D341Med (cell line): Measurements from ENCODE around the gene TMEM39A.
A peak's percentile ranks its signal among the peaks of the same experiment; 100 is the strongest.

ENCODE experiments used
- DNase-seq: peaks from one replicate; pipeline ENCODE4 v3.0.0; 2012; ENCODE audit warnings: low spot score

TMEM39A gene, protein sequence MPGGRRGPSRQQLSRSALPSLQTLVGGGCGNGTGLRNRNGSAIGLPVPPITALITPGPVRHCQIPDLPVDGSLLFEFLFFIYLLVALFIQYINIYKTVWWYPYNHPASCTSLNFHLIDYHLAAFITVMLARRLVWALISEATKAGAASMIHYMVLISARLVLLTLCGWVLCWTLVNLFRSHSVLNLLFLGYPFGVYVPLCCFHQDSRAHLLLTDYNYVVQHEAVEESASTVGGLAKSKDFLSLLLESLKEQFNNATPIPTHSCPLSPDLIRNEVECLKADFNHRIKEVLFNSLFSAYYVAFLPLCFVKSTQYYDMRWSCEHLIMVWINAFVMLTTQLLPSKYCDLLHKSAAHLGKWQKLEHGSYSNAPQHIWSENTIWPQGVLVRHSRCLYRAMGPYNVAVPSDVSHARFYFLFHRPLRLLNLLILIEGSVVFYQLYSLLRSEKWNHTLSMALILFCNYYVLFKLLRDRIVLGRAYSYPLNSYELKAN

DNA sequence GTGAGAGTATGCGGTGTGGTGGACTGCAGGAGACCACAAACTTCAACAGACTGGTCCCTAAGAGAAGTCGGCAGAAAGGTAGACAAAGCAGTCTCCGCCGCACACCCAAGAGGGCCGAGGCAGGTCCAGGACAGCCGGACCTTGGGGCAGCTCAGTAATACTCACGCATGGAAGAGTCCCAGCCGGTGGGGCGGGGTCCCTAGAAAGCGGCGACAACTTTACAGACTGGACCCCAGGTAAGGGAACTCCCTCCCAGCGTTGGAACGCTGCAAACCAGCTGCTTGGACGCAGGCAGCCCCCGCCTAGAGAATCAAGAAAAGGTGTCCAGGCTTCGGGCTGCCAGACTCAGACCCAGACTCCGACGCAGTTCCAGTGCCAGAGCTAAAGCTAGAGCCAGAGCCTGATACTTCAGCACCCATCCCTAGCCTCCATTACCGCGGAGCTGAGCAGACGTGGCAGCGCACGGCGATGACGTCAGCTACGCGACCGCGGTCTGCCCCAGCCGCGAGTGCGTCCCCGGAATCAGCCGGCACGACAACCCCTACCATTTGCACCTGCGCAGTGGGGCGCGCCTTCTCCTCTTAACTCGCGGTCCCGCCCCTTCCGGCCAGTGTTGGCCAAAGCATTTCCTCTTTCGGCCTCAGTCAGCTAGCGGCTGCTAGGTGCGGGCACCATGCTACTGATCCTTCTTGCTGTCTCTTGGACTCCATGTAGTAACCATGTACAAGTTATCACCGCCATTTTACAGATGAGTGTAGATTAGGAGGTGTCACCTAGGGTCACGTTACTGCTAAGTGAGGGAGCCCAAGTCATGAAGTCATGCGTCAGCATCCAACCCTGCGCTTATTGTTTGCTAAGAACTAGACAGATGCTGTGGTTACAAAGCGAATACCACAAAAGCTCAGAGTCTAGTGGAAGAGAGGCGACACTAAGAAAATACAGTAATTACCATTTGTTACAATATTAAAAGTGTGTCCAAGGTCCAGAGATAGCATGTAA is at the start of gene TMEM39A:
TMEM39A (minus strand) TSS at position 445 of the 999 bp plus-strand sequence. CDS start 1,541 bp downstream, outside the sequence.
- peak; percentile 99 for DNase-seq

DNA sequence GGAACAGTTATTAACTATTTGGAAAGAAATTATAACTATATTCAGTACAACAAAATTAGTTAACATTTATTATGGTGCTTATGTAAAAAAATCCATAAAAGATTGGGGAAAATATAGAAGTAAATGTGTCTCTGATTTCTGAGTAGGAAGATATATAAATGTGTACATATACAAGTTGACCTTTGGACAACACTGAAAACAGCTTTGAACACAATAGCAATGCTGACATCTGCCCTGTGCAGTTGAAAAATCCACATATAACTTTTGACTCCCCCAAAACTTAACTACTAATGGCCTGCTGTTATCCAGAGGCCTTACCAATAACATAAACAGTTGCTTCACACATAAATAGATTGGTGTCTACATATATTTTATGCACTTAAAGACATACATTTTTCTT is 47.3 kb upstream of the TMEM39A start:
- no peak for DNase-seq

DNA sequence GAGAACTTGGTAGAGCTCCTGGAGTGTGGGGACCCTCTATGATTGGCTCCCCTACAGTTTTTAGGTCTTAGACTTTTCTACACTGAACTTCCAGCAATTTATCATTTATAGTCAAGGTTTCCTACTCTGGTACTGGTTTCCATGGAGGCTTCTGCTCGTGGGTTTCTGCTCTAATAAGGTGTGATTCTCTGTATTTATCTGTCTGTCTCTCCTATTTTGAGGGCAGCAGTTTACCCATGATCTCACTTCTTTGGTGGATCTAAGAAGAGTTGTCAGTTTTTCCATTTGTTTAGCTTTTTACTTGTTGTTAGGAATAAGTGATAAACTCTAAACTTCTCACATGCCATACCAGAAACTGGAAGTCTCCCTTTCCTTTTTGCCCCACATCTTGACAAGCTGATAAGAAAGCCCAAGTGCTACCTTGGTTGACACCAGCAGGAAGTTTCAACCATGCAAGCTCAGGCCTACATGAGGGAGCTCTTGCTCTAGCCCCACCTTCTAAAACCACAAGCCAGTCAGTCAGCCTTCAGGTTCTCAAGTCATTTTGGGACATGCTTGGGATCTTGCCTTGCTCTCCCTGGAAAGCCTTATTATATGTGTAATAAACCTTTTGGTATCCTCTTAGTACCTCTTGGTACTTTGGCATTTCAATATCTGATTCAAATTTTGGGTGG is 44.9 kb upstream of the TMEM39A start:
- no peak for DNase-seq

DNA sequence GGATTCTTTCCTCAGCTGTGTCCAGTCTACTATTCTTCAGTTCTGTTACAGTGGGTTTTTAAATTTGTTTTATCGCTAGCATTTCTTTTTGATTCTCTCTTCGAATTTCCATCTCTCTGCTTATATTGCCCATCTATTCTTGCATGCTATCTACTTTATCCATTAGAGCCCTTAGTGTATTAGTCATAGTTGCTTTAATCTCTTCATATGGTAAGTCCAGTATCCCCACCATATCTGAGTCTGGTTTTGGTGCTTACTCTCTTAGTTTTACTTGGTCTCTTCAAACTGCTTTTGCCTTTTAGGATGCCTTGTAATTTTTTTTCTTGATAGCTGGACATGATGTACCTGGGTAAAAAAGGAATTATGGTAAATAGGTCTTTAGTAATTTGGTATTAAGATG is 44.0 kb upstream of the TMEM39A start:
- DNase-seq: no peak

DNA sequence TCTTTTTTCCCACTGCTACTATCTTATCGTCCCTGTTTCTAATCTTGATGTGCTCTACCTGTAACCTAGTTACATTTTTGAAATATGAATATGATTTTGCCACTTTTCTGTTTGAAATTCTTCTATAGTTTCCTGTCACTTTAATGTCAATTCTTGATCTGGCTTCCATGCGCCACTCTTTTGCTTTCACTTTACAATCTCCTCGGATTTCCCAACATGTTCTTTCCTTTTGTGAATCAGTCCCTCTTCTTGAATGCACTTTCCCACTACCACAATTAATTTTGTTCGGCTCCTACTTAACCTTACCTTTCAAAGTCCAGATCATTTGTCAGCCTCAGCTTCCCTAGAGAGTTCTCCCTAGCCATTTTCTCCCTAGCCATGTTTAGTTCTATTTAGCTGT is 43.2 kb upstream of the TMEM39A start:
- no peak for DNase-seq

DNA sequence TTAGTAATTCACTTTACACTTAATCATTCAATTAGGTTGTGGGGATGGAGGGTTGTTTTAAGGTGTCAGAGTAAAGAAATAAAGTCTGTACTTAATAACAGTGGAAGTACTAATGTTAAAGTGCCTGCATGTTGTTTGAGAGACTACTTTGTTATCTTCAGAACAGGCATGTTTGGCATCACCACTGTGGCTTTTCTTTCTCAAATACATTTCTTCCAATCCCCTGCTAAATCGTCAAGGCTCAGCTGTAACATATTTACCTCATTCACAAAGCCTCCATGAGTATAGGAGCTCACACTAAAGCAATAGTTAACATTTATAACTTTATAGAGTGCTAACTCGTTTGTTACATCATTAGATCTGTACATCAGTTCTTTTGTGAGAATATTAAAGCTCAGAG is 37.5 kb upstream of the TMEM39A start:
- DNase-seq: no peak

DNA sequence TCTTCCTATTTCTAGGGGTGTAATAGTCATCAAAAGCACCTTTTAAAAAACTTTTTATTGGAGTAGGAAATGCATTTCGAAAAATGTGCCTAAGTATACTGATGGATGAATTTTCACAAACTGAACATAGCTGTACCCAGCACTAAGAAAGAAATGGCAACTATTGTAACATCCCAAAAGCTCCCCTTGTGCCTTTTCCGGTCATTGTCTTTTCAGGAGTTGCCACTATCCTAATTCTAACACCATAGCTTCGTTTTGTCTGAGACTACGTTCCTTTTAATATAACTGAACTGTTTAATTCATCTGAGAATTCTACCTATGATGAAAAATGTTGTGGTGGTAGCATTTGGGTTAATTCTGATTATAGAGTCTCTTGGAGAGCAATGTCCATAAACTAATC is 36.9 kb upstream of the TMEM39A start:
- DNase-seq: no peak

DNA sequence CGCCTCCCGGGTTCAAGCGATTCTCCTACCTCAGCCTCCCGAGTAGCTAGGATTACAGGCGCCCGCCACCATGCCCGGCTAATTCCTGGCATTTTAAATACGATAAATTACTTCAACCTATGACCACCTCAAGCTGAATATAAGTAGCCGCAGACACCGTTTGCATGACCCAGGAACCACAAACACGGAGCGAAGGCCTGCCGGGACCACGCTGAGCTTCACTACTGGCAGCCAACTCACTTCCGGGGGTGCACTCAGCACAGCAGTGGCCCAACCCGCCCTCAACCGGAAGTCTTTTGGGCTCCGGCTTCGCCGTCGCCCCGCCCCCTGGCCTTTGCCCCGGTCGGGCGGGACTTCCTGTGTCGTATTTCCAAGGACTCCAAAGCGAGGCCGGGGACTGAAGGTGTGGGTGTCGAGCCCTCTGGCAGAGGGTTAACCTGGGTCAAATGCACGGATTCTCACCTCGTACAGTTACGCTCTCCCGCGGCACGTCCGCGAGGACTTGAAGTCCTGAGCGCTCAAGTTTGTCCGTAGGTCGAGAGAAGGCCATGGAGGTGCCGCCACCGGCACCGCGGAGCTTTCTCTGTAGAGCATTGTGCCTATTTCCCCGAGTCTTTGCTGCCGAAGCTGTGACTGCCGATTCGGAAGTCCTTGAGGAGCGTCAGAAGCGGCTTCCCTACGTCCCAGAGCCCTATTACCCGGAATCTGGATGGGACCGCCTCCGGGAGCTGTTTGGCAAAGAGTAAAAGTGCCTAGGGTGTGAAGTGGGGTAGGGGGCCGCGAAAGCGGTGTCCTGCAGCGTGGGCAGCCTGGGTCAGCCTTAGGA is 35.0 kb upstream of the TMEM39A start, which contains the start of gene TIMMDC1:
TIMMDC1 (plus strand) TSS at position 362 of the 826 bp plus-strand sequence; CDS start at position 549, 187 bp downstream.
- peak; percentile 98 for DNase-seq

DNA sequence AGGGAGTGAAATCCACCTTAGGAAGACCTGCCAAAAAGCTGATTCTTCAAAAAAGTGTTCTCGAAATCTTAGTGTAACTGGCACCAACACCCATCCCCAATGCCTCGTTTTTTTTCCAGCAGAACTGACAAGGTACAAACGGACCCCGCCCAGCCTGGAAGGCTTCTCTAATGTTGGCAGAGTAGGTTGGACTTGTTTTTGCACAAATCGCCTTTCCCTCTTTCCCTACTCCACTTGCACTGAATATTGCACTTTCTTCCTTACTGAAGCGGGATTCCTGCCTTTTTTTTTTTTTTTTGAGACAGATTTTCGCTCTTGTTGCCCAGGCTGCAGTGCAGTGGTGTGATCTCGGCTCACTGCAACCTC is 34.4 kb upstream of the TMEM39A start:
- DNase-seq: peak; percentile 33

DNA sequence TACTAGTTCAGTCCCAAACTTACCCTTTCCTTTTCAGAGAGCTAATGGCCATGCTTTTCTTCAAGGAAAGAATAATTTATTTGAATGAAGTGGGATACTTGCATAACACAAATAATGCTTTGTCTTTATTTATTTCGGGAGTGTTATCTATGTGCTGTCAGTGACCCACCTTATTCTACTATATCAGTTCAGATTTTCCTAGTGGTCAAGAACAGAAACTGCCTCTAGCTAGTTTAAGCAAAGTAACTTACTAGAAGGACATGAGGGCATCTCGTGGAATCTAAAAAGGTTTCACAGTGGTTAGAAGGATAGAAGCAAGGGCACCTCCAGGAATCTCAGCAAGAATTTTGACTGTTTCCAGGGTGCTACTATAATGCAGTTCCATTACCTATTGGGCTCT is 31.2 kb upstream of the TMEM39A start:
- no peak for DNase-seq

DNA sequence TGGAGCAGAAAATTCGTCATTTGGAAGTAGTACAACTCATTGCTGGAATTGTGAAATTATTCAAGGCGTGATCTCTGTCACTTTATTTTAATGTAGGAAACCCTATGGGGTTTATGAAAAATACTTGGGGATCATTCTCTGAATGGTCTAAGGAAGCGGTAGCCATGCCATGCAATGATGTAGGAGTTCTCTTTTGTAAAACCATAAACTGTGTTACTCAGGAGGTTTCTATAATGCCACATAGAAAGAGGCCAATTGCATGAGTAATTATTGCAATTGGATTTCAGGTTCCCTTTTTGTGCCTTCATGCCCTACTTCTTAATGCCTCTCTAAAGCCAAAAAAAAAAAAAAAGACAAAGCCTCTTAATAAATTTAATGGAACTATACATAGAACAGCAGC is 29.4 kb upstream of the TMEM39A start:
- no peak for DNase-seq

DNA sequence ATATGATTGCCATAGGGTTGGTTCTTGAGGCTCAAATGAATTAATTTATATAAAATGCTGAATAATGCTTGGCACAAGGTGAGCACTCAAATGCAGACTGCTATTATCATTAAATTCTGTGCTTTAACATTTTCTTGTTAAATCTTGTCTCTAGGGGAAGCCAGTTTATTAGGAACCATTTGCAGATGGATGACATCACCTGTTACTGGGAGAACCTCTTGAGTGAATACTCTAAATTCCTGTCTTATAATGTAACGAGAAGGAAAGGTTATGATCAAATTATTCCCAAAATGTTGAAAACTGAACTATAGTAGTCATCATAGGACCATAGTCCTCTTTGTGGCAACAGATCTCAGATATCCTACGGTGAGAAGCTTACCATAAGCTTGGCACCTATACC is 28.7 kb upstream of the TMEM39A start:
- no peak for DNase-seq

DNA sequence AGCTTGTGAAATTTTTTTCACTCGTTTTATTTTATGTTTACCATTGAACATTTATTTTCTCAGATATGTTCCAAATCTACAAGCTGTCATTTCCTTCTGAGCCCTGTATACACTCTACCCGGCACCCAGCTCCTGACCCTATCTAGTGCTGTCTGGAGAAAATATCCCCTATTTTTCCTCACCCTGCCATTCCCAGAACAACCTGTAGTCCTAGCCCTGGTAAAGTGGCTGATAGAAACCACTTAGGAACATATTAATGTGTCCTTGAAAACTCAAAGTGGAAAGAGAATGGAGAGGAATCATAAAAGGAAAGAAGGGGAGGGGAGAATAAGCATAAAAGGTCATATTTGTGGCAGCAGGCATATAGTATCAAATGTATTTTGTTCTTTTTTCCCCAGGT is 26.7 kb upstream of the TMEM39A start:
- DNase-seq: no peak

DNA sequence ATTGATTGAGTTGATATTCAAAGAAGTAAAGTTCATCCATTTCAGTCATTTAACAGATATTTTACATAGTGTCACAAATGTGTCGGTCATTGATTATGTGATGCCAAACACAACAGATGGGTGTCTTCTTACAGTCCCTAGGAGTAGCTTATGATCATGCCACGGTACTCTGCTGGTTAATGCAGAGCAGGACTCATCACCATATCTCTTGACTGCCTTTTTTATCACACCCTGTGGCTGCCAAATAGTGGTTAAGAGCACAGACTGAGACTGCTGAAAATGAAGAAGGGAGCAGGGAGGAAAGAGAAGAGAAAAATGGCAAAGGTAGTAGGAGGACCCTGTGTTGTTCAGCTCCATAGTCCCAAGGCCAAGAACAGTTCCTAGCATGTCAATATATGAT is 22.1 kb upstream of the TMEM39A start:
- DNase-seq: no peak

DNA sequence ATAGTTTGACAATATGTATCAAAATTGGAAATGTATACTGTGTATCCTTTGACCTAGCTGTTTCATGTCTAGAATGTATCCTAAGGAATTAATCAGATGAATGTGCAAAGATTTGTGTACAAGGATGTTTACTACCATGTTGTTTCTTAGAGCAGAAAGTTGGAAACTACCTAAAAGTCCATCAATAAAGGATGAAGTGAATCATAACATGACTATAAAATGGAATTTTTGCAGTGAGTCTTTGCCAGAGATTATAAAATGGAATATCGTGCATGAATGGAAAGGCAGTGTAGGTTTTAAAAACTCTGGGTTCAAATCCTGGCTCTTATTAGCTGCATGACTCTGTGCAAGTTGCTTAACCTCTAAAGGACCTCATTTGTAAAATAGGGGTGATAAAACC is 19.7 kb upstream of the TMEM39A start:
- DNase-seq: no peak

DNA sequence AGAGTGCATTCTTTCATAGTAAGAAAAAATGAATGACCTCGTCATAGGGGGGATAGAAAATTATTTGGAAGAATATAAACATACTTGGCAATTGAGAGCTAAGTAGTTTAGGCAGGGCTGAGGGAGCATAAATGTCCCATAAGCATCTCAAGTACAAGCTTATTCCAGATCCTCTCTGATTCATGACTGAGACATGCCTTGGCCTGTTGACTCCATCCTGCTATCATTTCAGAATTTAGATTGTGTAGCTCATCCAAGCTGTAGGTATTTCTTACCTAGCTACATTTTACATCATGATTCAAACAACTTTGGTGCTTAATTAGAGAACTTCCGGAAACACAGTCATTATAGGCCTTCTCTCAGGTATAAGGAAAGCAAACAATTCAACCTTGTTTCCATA is 17.7 kb upstream of the TMEM39A start:
- DNase-seq: no peak

DNA sequence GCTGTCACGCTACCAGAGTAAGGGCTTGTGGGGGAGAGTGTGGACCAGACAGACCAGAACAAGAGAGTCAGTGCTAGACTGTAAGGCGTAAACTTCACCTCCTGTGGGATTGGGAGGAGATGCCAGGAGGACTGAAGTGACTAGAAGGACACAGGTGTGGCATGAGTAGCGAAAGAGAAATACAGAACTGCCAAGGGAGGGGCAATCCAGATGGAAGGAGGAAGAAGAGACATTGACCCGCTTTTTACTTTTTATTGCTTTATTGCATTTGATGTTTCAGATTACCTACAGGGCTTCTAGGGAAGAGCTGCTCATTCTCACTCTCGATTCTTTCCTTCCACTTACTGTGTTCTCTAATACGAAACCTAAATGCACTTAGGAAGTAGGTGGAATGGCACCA is 7.5 kb upstream of the TMEM39A start:
- no peak for DNase-seq

DNA sequence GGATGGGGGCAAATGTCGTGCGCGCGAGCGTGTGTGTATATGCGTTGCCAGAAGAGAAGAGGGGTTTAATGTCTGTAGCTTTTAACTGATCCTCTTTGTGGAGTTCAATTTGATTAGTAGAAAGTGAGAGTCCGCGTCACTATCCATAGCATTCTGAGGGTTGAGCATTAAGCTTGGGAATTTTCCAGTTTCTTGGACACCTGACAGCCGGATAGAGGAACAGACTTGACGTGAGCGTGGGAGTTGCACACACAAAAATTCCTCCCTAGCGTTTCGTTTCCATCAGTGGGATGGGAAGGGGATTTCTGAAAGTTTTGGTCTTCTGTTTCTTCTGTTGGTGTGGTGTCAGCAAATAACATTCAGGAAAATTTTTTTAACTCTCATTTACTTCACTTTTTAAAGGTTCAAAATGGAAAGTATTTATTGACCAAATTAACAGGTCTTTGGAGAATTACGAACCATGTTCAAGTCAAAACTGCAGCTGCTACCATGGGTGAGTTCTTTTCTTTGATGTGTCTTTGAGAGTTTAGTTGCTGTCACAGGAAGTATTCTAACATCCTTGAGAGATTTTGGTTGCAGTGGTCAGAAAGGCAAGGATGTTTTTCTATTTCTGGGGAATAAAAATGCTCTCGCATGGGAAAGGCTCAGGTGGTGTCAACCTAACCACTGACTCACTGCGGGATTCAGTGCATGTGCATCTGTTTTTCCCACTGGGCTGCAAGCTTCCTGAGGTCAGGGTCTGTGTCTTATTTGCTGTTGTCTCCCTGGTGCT is 6.2 kb upstream of the TMEM39A start:
- DNase-seq: no peak

DNA sequence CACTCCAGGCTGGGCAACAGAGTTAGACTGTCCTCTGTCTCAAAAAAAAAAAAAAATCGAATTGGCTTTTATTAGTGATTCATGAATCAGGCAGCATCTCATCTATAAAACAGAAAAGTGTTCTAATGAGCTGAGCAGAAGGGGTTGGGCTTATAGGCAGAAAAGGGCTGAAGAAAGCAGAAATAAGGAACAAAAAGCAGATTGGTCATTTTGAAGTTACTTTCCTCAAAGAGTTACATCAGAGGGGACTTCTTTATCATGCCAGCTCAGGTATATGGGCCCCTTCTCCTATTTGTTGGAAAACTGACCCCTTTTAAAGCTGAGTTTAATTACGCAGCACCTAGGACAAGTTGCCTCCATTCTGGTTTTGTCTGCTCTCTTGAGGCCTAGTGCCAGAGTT is 4.6 kb upstream of the TMEM39A start:
- no peak for DNase-seq

DNA sequence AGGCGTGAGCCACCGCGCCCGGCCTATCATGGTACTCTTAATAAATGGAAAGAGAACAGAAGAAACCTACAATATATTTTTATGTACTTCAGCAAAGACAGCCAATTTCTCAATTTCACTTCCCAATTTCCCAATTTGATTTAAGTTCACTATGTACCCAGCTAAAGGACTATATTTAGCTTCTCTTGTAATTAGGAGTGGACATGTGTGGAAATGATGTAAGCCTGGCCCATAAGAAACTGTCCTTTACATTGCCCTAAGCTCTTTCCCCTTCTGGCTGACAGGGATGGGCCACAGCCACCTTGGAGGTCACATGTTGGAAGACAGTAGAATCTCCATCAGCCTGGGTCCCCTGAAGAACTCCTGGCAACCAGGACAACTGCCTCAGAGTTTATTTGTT is 6.2 kb downstream of the TMEM39A start:
- DNase-seq: no peak

DNA sequence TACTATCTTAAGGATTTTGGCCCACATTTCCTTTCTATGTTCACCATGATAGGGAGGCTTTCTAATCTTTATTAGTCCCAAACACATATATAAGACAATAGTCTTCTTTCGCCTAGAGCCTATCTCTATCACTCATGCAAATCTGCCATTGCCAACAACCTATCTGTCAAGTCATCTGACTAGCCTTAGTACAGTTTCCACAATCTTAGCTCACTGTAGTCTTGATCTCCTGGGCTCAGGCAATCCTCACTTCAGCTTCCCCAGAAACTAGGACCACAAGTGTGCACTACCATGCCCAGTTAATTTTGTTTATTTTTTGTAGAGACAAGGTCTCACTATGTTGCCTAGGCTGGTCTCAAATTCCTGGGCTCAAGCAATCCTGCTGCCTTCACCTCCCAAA is 6.9 kb downstream of the TMEM39A start:
- no peak for DNase-seq
